Measurements from ENCODE around the gene METRN.

Gene METRN

DNA sequence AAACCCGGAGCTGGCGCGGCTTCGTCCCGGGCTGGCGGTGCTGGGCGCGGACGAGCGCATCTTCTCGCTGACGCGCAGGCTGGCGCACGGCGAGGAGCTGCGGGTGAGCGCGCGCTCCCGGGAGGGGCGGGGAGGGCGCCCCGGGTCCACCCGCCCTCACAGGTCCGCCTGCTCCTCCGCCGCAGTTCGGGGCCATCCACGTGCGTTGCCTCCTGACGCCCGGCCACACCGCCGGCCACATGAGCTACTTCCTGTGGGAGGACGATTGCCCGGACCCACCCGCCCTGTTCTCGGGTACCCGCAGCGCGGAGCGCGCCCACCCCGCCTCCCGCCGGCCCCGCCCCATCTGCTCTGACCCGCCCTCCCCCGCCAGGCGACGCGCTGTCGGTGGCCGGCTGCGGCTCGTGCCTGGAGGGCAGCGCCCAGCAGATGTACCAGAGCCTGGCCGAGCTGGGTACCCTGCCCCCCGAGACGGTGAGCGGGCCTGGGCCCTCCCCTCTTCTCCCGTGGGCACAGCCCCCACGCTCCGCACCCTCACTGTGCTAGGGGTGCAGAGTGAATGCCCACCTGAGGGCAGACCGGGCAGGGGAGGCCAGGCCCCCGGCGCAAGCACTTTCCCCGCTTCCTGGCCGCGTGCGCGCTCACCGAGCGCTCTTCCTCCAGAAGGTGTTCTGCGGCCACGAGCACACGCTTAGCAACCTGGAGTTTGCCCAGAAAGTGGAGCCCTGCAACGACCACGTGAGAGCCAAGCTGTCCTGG lies 13.4 kb downstream of the METRN start (continued):
- peak; percentile 81 for TF ChIP-seq PATZ1 (tag by site-specific recombination; IDR thresholded peaks at IDR 0.05)
- peak; percentile 61; the same call in 1 of the 2 replicates for TF ChIP-seq ZNF2 (tag by site-specific recombination; IDR thresholded peaks at IDR 0.05)
- TF ChIP-seq, protein P1, sequence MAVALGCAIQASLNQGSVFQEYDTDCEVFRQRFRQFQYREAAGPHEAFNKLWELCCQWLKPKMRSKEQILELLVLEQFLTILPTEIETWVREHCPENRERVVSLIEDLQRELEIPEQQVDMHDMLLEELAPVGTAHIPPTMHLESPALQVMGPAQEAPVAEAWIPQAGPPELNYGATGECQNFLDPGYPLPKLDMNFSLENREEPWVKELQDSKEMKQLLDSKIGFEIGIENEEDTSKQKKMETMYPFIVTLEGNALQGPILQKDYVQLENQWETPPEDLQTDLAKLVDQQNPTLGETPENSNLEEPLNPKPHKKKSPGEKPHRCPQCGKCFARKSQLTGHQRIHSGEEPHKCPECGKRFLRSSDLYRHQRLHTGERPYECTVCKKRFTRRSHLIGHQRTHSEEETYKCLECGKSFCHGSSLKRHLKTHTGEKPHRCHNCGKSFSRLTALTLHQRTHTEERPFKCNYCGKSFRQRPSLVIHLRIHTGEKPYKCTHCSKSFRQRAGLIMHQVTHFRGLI (tag by site-specific recombination; IDR thresholded peaks at IDR 0.05) = peak; percentile 65
- TF ChIP-seq KLF16 (tag by site-specific recombination; IDR thresholded peaks at IDR 0.05) = peak; percentile 68
- peak; percentile 64 for TF ChIP-seq SP3 (tag by site-specific recombination; IDR thresholded peaks at IDR 0.05)
- no peak for TF ChIP-seq ZNF830 (tag by site-specific recombination; IDR thresholded peaks at IDR 0.05; ENCODE audit: low read depth)
- TF ChIP-seq BCL11B (tag by site-specific recombination; IDR thresholded peaks at IDR 0.05; ENCODE audit: low read depth) = no peak
- TF ChIP-seq PBX3 (CRISPR knock-in tag; IDR thresholded peaks at IDR 0.05) = no peak
- TF ChIP-seq ZBTB7A (tag by site-specific recombination; IDR thresholded peaks at IDR 0.05; ENCODE audit: low read depth) = 0 out of 2 replicates have a peak, but pooled peaks have one; percentile 30
- peak; percentile 33; the same call in 1 of the 2 replicates for TF ChIP-seq GLIS1 (tag by site-specific recombination; IDR thresholded peaks at IDR 0.05)
- TF ChIP-seq, protein P2, sequence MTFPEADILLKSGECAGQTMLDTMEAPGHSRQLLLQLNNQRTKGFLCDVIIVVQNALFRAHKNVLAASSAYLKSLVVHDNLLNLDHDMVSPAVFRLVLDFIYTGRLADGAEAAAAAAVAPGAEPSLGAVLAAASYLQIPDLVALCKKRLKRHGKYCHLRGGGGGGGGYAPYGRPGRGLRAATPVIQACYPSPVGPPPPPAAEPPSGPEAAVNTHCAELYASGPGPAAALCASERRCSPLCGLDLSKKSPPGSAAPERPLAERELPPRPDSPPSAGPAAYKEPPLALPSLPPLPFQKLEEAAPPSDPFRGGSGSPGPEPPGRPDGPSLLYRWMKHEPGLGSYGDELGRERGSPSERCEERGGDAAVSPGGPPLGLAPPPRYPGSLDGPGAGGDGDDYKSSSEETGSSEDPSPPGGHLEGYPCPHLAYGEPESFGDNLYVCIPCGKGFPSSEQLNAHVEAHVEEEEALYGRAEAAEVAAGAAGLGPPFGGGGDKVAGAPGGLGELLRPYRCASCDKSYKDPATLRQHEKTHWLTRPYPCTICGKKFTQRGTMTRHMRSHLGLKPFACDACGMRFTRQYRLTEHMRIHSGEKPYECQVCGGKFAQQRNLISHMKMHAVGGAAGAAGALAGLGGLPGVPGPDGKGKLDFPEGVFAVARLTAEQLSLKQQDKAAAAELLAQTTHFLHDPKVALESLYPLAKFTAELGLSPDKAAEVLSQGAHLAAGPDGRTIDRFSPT (tag by site-specific recombination; IDR thresholded peaks at IDR 0.05) = peak; percentile 97
- 0 out of 2 replicates have a peak, but pooled peaks have one; percentile 24 for TF ChIP-seq SP7 (tag by site-specific recombination; IDR thresholded peaks at IDR 0.05)
- TF ChIP-seq ZIC2 (tag by site-specific recombination; IDR thresholded peaks at IDR 0.05) = peak; percentile 78
- TF ChIP-seq ZNF600 (tag by site-specific recombination; IDR thresholded peaks at IDR 0.05) = peak; percentile 68; the same call in 1 of the 2 replicates
- TF ChIP-seq EGR2 (tag by site-specific recombination; IDR thresholded peaks at IDR 0.05; ENCODE audit: low read depth) = peak; percentile 11; the same call in 1 of the 2 replicates
- TF ChIP-seq PRDM6 (tag by site-specific recombination; IDR thresholded peaks at IDR 0.05) = no peak
- TF ChIP-seq ZNF221 (tag by site-specific recombination; IDR thresholded peaks at IDR 0.05; ENCODE audit: borderline replicate concordance) = no peak
- peak; percentile 62 for TF ChIP-seq ZBTB8A (tag by site-specific recombination; IDR thresholded peaks at IDR 0.05)
- no peak for TF ChIP-seq ZSCAN30 (tag by site-specific recombination; IDR thresholded peaks at IDR 0.05)
- no peak for TF ChIP-seq REST (tag by site-specific recombination; IDR thresholded peaks at IDR 0.05)
- TF ChIP-seq KLF1 (tag by site-specific recombination; IDR thresholded peaks at IDR 0.05) = peak; percentile 72
- TF ChIP-seq, protein P3, sequence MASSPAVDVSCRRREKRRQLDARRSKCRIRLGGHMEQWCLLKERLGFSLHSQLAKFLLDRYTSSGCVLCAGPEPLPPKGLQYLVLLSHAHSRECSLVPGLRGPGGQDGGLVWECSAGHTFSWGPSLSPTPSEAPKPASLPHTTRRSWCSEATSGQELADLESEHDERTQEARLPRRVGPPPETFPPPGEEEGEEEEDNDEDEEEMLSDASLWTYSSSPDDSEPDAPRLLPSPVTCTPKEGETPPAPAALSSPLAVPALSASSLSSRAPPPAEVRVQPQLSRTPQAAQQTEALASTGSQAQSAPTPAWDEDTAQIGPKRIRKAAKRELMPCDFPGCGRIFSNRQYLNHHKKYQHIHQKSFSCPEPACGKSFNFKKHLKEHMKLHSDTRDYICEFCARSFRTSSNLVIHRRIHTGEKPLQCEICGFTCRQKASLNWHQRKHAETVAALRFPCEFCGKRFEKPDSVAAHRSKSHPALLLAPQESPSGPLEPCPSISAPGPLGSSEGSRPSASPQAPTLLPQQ (tag by site-specific recombination; IDR thresholded peaks at IDR 0.05) = peak; percentile 64; the same call in 1 of the 2 replicates

Measured in HEK293 (cell line).